CD4-positive, alpha-beta T cell (primary cell): Measurements from ENCODE around the gene RTL9. TPM values are rescaled to one million over a fixed set of nuclear protein-coding genes. Genes with fewer than 3 reads are reported as not detected.

ENCODE experiments used
- ATAC-seq: fragments of 200-7000 bp; cut with Tn5 transposase; one replicate; pipeline ENCODE4 v1.10.0; 2022; ENCODE audit warnings: mild to moderate bottlenecking; ENCODE audit not compliant: poor library complexity
- CTCF ChIA-PET: fragments of 350-600 bp; sonication (Branson Sonifier 250); formaldehyde crosslinking; loops from one replicate; lab custom pipeline; 2021; ENCODE audit warnings: antibody characterized with exemption, inconsistent platforms; lab: Charles Lee
- POLR2A ChIA-PET: fragments of 350-600 bp; sonication (Branson Sonifier 250); formaldehyde crosslinking; loops from one replicate; lab custom pipeline; 2021; ENCODE audit warnings: antibody characterized with exemption, inconsistent platforms; lab: Charles Lee
- DNase-seq, 14 experiments: peaks; one replicate each; pipeline ENCODE4 v3.0.0-alpha.2; 2013 to 2020; ENCODE audit warnings: mixed read lengths in 2 of 14
- H3K27ac ChIP-seq, 2 donors: one replicate each; pipeline versions ENCODE4 v1.5.1 to v1.7.0; 2013; ENCODE audit warnings: low read length in 2 of 2, low read depth in 1 of 2, mild to moderate bottlenecking in 1 of 2
- H3K27me3 ChIP-seq, 2 experiments: 1 replicate in 1 of 2; 2 replicates in 1 of 2; pipeline versions ENCODE4 v1.6.1 to v1.7.0; 2013; ENCODE audit warnings: low read length in 2 of 2, control low read depth in 1 of 2, mild to moderate bottlenecking in 1 of 2, moderate library complexity in 1 of 2; ENCODE audit not compliant: insufficient read depth in 2 of 2, control insufficient read depth in 1 of 2
- H3K36me3 ChIP-seq: one replicate; pipeline ENCODE4 v1.6.1; 2013; ENCODE audit warnings: low read length, control low read depth; ENCODE audit not compliant: insufficient read depth
- H3K4me1 ChIP-seq: one replicate; pipeline ENCODE4 v1.6.1; 2013; ENCODE audit warnings: low read length, control low read depth; ENCODE audit not compliant: insufficient read depth
- H3K4me3 ChIP-seq: one replicate; pipeline ENCODE4 v1.5.1; 2013; ENCODE audit warnings: mild to moderate bottlenecking, low read length, moderate library complexity
- H3K9me3 ChIP-seq, 2 experiments: 1 replicate in 1 of 2; 2 replicates in 1 of 2; pipeline versions ENCODE4 v1.6.1 to v1.7.0; 2013; ENCODE audit warnings: low read length in 2 of 2, mild to moderate bottlenecking in 2 of 2, control low read depth in 1 of 2, moderate library complexity in 1 of 2; ENCODE audit not compliant: control insufficient read depth in 1 of 2, insufficient read depth in 1 of 2
- H3K27ac Mint-ChIP-seq: one replicate; pipeline ENCODE4 v1.8.0; 2020; ENCODE audit warnings: mixed read lengths
- H3K27me3 Mint-ChIP-seq: one replicate; pipeline ENCODE4 v1.8.0; 2021; ENCODE audit warnings: mixed read lengths
- H3K36me3 Mint-ChIP-seq: one replicate; pipeline ENCODE4 v1.8.0; 2021; ENCODE audit warnings: low read depth, mixed read lengths
- H3K4me1 Mint-ChIP-seq: one replicate; pipeline ENCODE4 v1.8.0; 2021; ENCODE audit warnings: low read depth, mixed read lengths
- H3K4me3 Mint-ChIP-seq: one replicate; pipeline ENCODE4 v1.8.0; 2020; ENCODE audit warnings: mild to moderate bottlenecking, mixed read lengths
- H3K9me3 Mint-ChIP-seq: one replicate; pipeline ENCODE4 v1.8.0; 2020; ENCODE audit warnings: mixed read lengths
- CTCF ChIP-seq: fragments of 200-600 bp; IDR thresholded peaks from one replicate; pipeline ENCODE4 v1.8.0; 2022; ENCODE audit warnings: antibody characterized with exemption, mild to moderate bottlenecking
- intact Hi-C, 2 experiments: fragments of 100-400 bp; cut with DNase I in 1 of 2; cut with micrococcal nuclease in 1 of 2; formaldehyde crosslinking; loops; one replicate each; pipeline versions ENCODE4 v1.15.1 to v1.9.0; 2023 to 2025; cut with DNase I, micrococcal nuclease
- total RNA-seq, 174 experiments: library from RNA in 2 of 174; stranded (reverse) in 2 of 174; gene quantifications; one replicate each; pipeline ENCODE4 v1.2.3 and lab custom pipeline; 2021 to 2026

RTL9 gene
- total RNA-seq, 2 experiments from 2014 or later, result not detected

DNA sequence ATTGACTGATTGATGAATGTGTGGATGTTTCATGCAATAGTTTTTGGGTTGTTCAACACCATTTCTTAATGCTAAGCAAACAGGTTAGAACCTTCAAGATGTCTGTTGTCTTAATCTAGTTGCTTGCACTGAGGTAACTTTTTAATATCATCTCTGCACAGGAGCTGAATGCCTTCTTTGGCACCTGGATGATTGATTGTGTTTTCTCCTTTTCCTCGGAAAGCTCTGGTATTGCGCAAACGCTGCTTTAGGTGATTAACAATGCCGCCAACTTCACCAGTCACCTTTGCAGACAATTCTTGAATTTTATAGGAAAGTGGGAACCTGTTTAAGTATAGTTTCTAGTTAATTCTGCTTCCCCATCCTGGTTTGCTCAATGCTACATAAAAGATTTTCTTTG, 48.2 kb downstream of the RTL9 start:
- Histone ChIP-seq H3K27me3 (no peaks in the 10 kb centered on the region), H3K4me3 (no peak overlapping the region), H3K4me1 (no peaks in the 10 kb centered on the region), H3K9me3 (no peaks in the 10 kb centered on the region), H3K36me3 (no peaks in the 10 kb centered on the region), H3K27ac (no peak overlapping the region)
- H3K27ac Mint-ChIP-seq, result no peak overlapping the region
- no peak for TF ChIP-seq CTCF
- intact Hi-C loops, result loop anchor here in 1 of 2 experiments (5.0 kb wide), 1 partner anchor 90 kb away; the partner anchor contains the start of gene AMMECR1
- DNase-seq (no peak), ATAC-seq (no peak)
- no peaks in the 10 kb centered on the region for H3K9me3 Mint-ChIP-seq
- no peaks in the 10 kb centered on the region for H3K4me1 Mint-ChIP-seq
- H3K36me3 Mint-ChIP-seq, result no peaks in the 10 kb centered on the region
- POLR2A ChIA-PET, result no interaction called here
- no peaks in the 10 kb centered on the region for H3K27me3 Mint-ChIP-seq
- CTCF ChIA-PET, result interaction anchor here (1.0 to 2.6 kb wide), 2 partner anchors 239 to 246 kb away, joined by 3 to 14 read pairs; no protein-coding TSS in a partner anchor
- no peak overlapping the region for H3K4me3 Mint-ChIP-seq

- ATAC-seq (no peak), DNase-seq (peak in 11 of 14 experiments; percentile 3 to 70 (median 24))
- Histone ChIP-seq H3K36me3 (no peaks in the 10 kb centered on the region), H3K9me3 (no peaks in the 10 kb centered on the region), H3K27ac (no peak overlapping the region), H3K27me3 (no peaks in the 10 kb centered on the region), H3K4me1 (peaks cover 2% of the 10 kb centered on the region), H3K4me3 (no peak overlapping the region)
- H3K27ac Mint-ChIP-seq, result no peak overlapping the region
- H3K4me1 Mint-ChIP-seq, result no peaks in the 10 kb centered on the region
- H3K9me3 Mint-ChIP-seq, result no peaks in the 10 kb centered on the region
- H3K4me3 Mint-ChIP-seq, result no peak overlapping the region
- CTCF ChIA-PET, result interaction anchor here (1.2 to 2.6 kb wide), 3 partner anchors 247 to 253 kb away, joined by 3 to 14 read pairs (median 9); no protein-coding TSS in a partner anchor
- POLR2A ChIA-PET, result no interaction called here
- intact Hi-C loops, result loop anchor here (1.0 to 5.0 kb wide), 3 partner anchors 91 to 249 kb away; partner anchors contain the start of gene AMMECR1 (in 1 of the 2)
- H3K36me3 Mint-ChIP-seq, result no peaks in the 10 kb centered on the region
- H3K27me3 Mint-ChIP-seq, result no peaks in the 10 kb centered on the region
- peak; percentile 67 for TF ChIP-seq CTCF
Observed at GRCh38 chrX:110407910-110408545, 49.4 kb downstream of the RTL9 start.

Other genes with a start within 250 kb of the RTL9 start
- 1 to 10 TPM; 7.8 to 7.9 TPM for gene AMMECR1, start 40.8 kb upstream of the RTL9 start, total RNA-seq